Measurements from ENCODE around the gene KRTAP10-1. TPM values are rescaled to one million over a fixed set of nuclear protein-coding genes. Genes with fewer than 3 reads are reported as not detected.

KRTAP10-1 gene
- total RNA-seq = not detected

- intact Hi-C loops (cut with DNase I) = no loop called here
- H3K9me3 ChIP-seq = peaks cover 0 to 9% of the 10 kb centered on the region in 2 donors
- H3K4me1 ChIP-seq = no peaks in the 10 kb centered on the region
- DNase-seq (ENCODE audit: low spot score in 2 of 2) = no peak
- H3K27ac ChIP-seq = no peak within 1 kb of the TSS
- no peaks in the 10 kb centered on the region for H3K36me3 ChIP-seq
- H3K27me3 ChIP-seq = no peaks in the 10 kb centered on the region
- H3K4me3 ChIP-seq = no peak within 1 kb of the TSS
- no peak for TF ChIP-seq CTCF (IDR thresholded peaks at IDR 0.05)
These were observed at the start of gene KRTAP10-1 for GRCh38 chr21:44539991-44540666. KRTAP10-1 (minus strand) TSS chr21:44540195; CDS start chr21:44540150, 45 bp downstream.

GRCh38 chr21:44589094-44589493 is 49.1 kb upstream of the KRTAP10-1 start:
- Histone ChIP-seq H3K27ac (no peak overlapping the region), H3K27me3 (no peaks in the 10 kb centered on the region), H3K4me3 (no peak overlapping the region), H3K9me3 (no peaks in the 10 kb centered on the region), H3K4me1 (no peaks in the 10 kb centered on the region), H3K36me3 (no peaks in the 10 kb centered on the region)
- intact Hi-C loops (cut with DNase I) = no loop called here
- no peak for DNase-seq (ENCODE audit: low spot score in 2 of 2)
- TF ChIP-seq CTCF (IDR thresholded peaks at IDR 0.05) = no peak

GRCh38 chr21:44585892-44586291 is 45.9 kb upstream of the KRTAP10-1 start:
- Histone ChIP-seq H3K36me3 (no peaks in the 10 kb centered on the region), H3K4me1 (no peaks in the 10 kb centered on the region), H3K9me3 (peaks cover 3 to 5% of the 10 kb centered on the region in 2 donors), H3K27me3 (no peaks in the 10 kb centered on the region), H3K4me3 (no peak overlapping the region), H3K27ac (no peak overlapping the region)
- intact Hi-C loops (cut with DNase I) = no loop called here
- no peak for DNase-seq (ENCODE audit: low spot score in 2 of 2)
- TF ChIP-seq CTCF (IDR thresholded peaks at IDR 0.05) = no peak

- H3K27me3 ChIP-seq = no peaks in the 10 kb centered on the region
- H3K9me3 ChIP-seq = peaks cover 3 to 7% of the 10 kb centered on the region in 2 donors
- H3K36me3 ChIP-seq = no peaks in the 10 kb centered on the region
- intact Hi-C loops (cut with DNase I) = no loop called here
- H3K4me1 ChIP-seq = no peaks in the 10 kb centered on the region
- no peak for TF ChIP-seq CTCF (IDR thresholded peaks at IDR 0.05)
- no peak overlapping the region for H3K4me3 ChIP-seq
- no peak overlapping the region for H3K27ac ChIP-seq
- no peak for DNase-seq (ENCODE audit: low spot score in 2 of 2)
These were observed 43.8 kb upstream of the KRTAP10-1 start for GRCh38 chr21:44583800-44584147.

GRCh38 chr21:44583089-44583799 is 43.2 kb upstream of the KRTAP10-1 start:
- Histone ChIP-seq H3K27me3 (no peaks in the 10 kb centered on the region), H3K9me3 (peaks cover 3 to 7% of the 10 kb centered on the region in 2 donors), H3K4me3 (no peak overlapping the region), H3K4me1 (no peaks in the 10 kb centered on the region), H3K36me3 (no peaks in the 10 kb centered on the region), H3K27ac (no peak overlapping the region)
- intact Hi-C loops (cut with DNase I) = no loop called here
- DNase-seq (ENCODE audit: low spot score in 2 of 2) = no peak
- TF ChIP-seq CTCF (IDR thresholded peaks at IDR 0.05) = no peak
